Keratinocyte (primary cell): ENCODE measurements around the gene CACFD1.

Source experiments
- CTCF ChIP-seq, 3 experiments: IDR thresholded peaks in 1 of 3; conservative IDR thresholded peaks in 1 of 3; optimal IDR thresholded peaks in 1 of 3; 2 replicates in 2 of 3; 3 replicates in 1 of 3; pipeline versions ENCODE3 to v1.5.1; 2011; ENCODE audit warnings: low read length in 3 of 3, mild to moderate bottlenecking in 3 of 3, moderate library complexity in 2 of 3, control low read depth in 1 of 3, inconsistent platforms in 1 of 3; ENCODE audit not compliant: insufficient read depth in 2 of 3; ENCODE audit errors: extremely low read depth in 1 of 3
- EZH2 ChIP-seq: IDR thresholded peaks from one replicate; pipeline ENCODE4 v1.6.1; 2012; ENCODE audit warnings: inconsistent platforms, mild to moderate bottlenecking, low read length, moderate library complexity

- TF ChIP-seq CTCF (optimal IDR thresholded peaks at IDR 0.05 in 1 of 3, IDR thresholded peaks at IDR 0.05 in 1 of 3, conservative IDR thresholded peaks at IDR 0.05 in 1 of 3; ENCODE audit: extremely low read depth in 1 of 3, insufficient read depth in 2 of 3, low read length in 3 of 3) (no peak), EZH2 (no peak)
Observed at GRCh38 chr9:133493428-133493827, 33.6 kb downstream of the CACFD1 start.
